IMR-90 (cell line): ENCODE data around the gene ZNRD2. TPM values are rescaled to one million over a fixed set of nuclear protein-coding genes. Genes with fewer than 3 reads are reported as not detected.

Source experiments
- ATAC-seq: fragments of 200-7000 bp; cut with Tn5 transposase; 2 replicates; pipeline ENCODE4 v1.9.1; 2020; ENCODE audit warnings: low read depth, mild to moderate bottlenecking, moderate library complexity
- BruUV-seq: library from RNA; stranded (reverse); fragments of 400-500 nt; replicated peaks from 2 replicates; lab custom pipeline; 2021; lab: Mats Ljungman, UMichigan
- CTCF ChIA-PET: fragments of 300-600 bp; formaldehyde crosslinking; extraction: SDS; loops from one replicate; lab custom pipeline; 2021; ENCODE audit warnings: antibody characterized with exemption; lab: Yijun Ruan, JAX
- POLR2A ChIA-PET: fragments of 300-600 bp; sonication (Branson Sonifier 250); formaldehyde crosslinking; loops from one replicate; lab custom pipeline; 2022; ENCODE audit warnings: antibody characterized with exemption; ENCODE audit not compliant: unreplicated experiment; lab: Charles Lee
- DNase-seq: peaks from one replicate; pipeline ENCODE4 v3.0.0; 2013
- H2AFZ ChIP-seq: replicated peaks from 2 replicates; pipeline ENCODE3; 2013; ENCODE audit warnings: low read length, mild to moderate bottlenecking; ENCODE audit not compliant: poor library complexity
- H2AK5ac ChIP-seq: 2 replicates; pipeline ENCODE4 v1.6.1; 2013; ENCODE audit warnings: low read depth, low read length, inconsistent platforms
- H2AK9ac ChIP-seq: replicated peaks from 2 replicates; pipeline ENCODE3; 2013; ENCODE audit warnings: mild to moderate bottlenecking, low read depth, low read length, moderate library complexity; ENCODE audit not compliant: poor library complexity
- H2BK120ac ChIP-seq: 2 replicates; pipeline ENCODE4 v1.6.1; 2013; ENCODE audit warnings: low read depth, low read length, inconsistent platforms
- H2BK15ac ChIP-seq: 3 replicates; pipeline ENCODE4 v1.6.1; 2013; ENCODE audit warnings: low read depth, low read length, inconsistent platforms
- H2BK20ac ChIP-seq: 2 replicates; pipeline ENCODE4 v1.6.1; 2013; ENCODE audit warnings: low read depth, mild to moderate bottlenecking, inconsistent platforms, low read length, moderate library complexity
- H2BK5ac ChIP-seq: 2 replicates; pipeline ENCODE4 v1.6.1; 2013; ENCODE audit warnings: mild to moderate bottlenecking, low read depth, low read length, inconsistent platforms; ENCODE audit not compliant: poor library complexity, severe bottlenecking
- H3K14ac ChIP-seq: replicated peaks from 2 replicates; pipeline ENCODE4 v1.6.1; 2013; ENCODE audit warnings: low read depth, low read length, inconsistent platforms
- H3K18ac ChIP-seq: 2 replicates; pipeline ENCODE4 v1.6.1; 2013; ENCODE audit warnings: low read depth, low read length, control low read depth
- H3K23ac ChIP-seq: 2 replicates; pipeline ENCODE4 v1.6.1; 2013; ENCODE audit warnings: low read depth, low read length, inconsistent platforms
- H3K27ac ChIP-seq: 2 replicates; pipeline ENCODE4 v1.5.1; 2013; ENCODE audit warnings: mild to moderate bottlenecking, control low read depth, low read length; ENCODE audit not compliant: insufficient read depth
- H3K27me3 ChIP-seq: 2 replicates; pipeline ENCODE4 v1.6.1; 2013; ENCODE audit warnings: low read length; ENCODE audit not compliant: control insufficient read depth, insufficient read depth
- H3K36me3 ChIP-seq: 2 replicates; pipeline ENCODE4 v1.6.1; 2013; ENCODE audit warnings: low read length, mixed read lengths; ENCODE audit not compliant: control insufficient read depth, insufficient read depth
- H3K4ac ChIP-seq: 2 replicates; pipeline ENCODE4 v1.6.1; 2013; ENCODE audit warnings: low read depth, low read length, inconsistent platforms
- H3K4me1 ChIP-seq: 2 replicates; pipeline ENCODE4 v1.6.1; 2013; ENCODE audit warnings: low read length, mixed read lengths; ENCODE audit not compliant: control insufficient read depth, insufficient read depth
- H3K4me2 ChIP-seq: 2 replicates; pipeline ENCODE4 v1.6.1; 2013; ENCODE audit warnings: low read depth, mild to moderate bottlenecking, control low read depth, low read length, moderate library complexity
- H3K4me3 ChIP-seq: 2 replicates; pipeline ENCODE4 v1.5.1; 2013; ENCODE audit warnings: low read depth, mild to moderate bottlenecking, control low read depth, low read length, moderate library complexity; ENCODE audit not compliant: insufficient read depth
- H3K56ac ChIP-seq: 2 replicates; pipeline ENCODE4 v1.6.1; 2013; ENCODE audit warnings: low read length, inconsistent platforms; ENCODE audit not compliant: insufficient read depth; ENCODE audit errors: extremely low read depth
- H3K79me1 ChIP-seq, 2 experiments: 2 replicates each; pipeline ENCODE4 v1.6.1; 2013; ENCODE audit warnings: low read length in 2 of 2, inconsistent platforms in 1 of 2, low read depth in 1 of 2
- H3K9ac ChIP-seq: 2 replicates; pipeline ENCODE4 v1.6.1; 2013; ENCODE audit warnings: low read depth, low read length, control low read depth
- H3K9me1 ChIP-seq: 2 replicates; pipeline ENCODE4 v1.6.1; 2013; ENCODE audit warnings: low read length, inconsistent platforms; ENCODE audit not compliant: insufficient read depth
- H3K9me3 ChIP-seq: 2 replicates; pipeline ENCODE4 v1.6.1; 2013; ENCODE audit warnings: low read length; ENCODE audit not compliant: control insufficient read depth, insufficient read depth
- H4K20me1 ChIP-seq: 2 replicates; pipeline ENCODE4 v1.6.1; 2013; ENCODE audit warnings: low read length, inconsistent platforms; ENCODE audit not compliant: insufficient read depth
- H4K5ac ChIP-seq: 2 replicates; pipeline ENCODE4 v1.6.1; 2013; ENCODE audit warnings: mild to moderate bottlenecking, low read depth, low read length, control low read depth
- H4K8ac ChIP-seq, 2 experiments: 2 replicates each; pipeline ENCODE4 v1.6.1; 2013; ENCODE audit warnings: low read depth in 2 of 2, low read length in 2 of 2, control low read depth in 1 of 2, inconsistent platforms in 1 of 2
- H4K91ac ChIP-seq: 2 replicates; pipeline ENCODE4 v1.6.1; 2013; ENCODE audit warnings: low read depth, low read length, inconsistent platforms; ENCODE audit not compliant: insufficient read depth
- MAFK ChIP-seq: IDR thresholded peaks from 2 replicates; pipeline ENCODE4 v1.6.1; 2012; ENCODE audit warnings: low read depth, low read length, improper control_type of control experiment
- RFX5 ChIP-seq: IDR thresholded peaks from 2 replicates; pipeline ENCODE4 v1.8.0; 2012; ENCODE audit warnings: low read depth, mild to moderate bottlenecking, low read length, moderate library complexity
- WGBS, 2 experiments: methylation state at CpG; one replicate each; pipeline versions ENCODE4 v1.1.5 to v1.1.7; 2013; ENCODE audit warnings: missing lambda C conversion rate in 2 of 2; ENCODE audit not compliant: insufficient read length in 1 of 2; ENCODE audit errors: extremely low coverage in 2 of 2; 5-methylcytosine and 5-hydroxymethylcytosine counted together
- dilution Hi-C: fragments of 300-500 bp; cut with HindIII; formaldehyde crosslinking; loops from one replicate; pipeline ENCODE4 v1.14.3; 2018; ENCODE audit warnings: low sequenced_read_pairs; ENCODE audit not compliant: unreplicated experiment
- in situ Hi-C: fragments of 300-500 bp; cut with MboI; formaldehyde crosslinking; loops from 3 replicates; pipeline ENCODE4 v1.14.3; 2019; ENCODE audit warnings: low sequenced_read_pairs, inconsistent platforms, mixed read lengths
- intact Hi-C: fragments of 100-400 bp; cut with micrococcal nuclease; formaldehyde crosslinking; loops from 2 replicates; pipeline ENCODE4 v1.10.0; 2022
- polyA plus RNA-seq, 3 experiments: library from polyadenylated mRNA; depleted of rRNA; stranded (reverse); fragments of >200 nt; gene quantifications; 2 replicates each; pipeline ENCODE4 v1.2.3, GENCODE V29; 2012; ENCODE audit warnings: low replicate concordance in 1 of 3
- total RNA-seq: library from RNA; depleted of rRNA; stranded (reverse); fragments of >200 nt; gene quantifications from 2 replicates; pipeline ENCODE4 v1.2.3, GENCODE V29; 2012

The ZNRD2 gene
- total and polyA plus RNA-seq, 2 of the 4 experiments (the other 2 are of a cell fraction) = 75.6 to 90.3 TPM

GRCh38 chr11:65591939-65592857 is 21.9 kb downstream of the ZNRD2 start:
- peaks cover 4% of the 10 kb centered on the region for H3K4me1 ChIP-seq
- no peak overlapping the region for H2BK20ac ChIP-seq
- no peak overlapping the region for H3K27ac ChIP-seq
- ATAC-seq = peak; percentile 18
- ChIA-PET POLR2A (interaction anchor here (0.5 to 0.6 kb wide), 2 partner anchors 191 to 226 kb away, joined by 3 to 6 read pairs; no protein-coding TSS in a partner anchor), CTCF (interaction anchor here (0.6 kb wide), 1 partner anchor 62 kb away, joined by 3 read pairs; no protein-coding TSS in a partner anchor)
- H4K91ac ChIP-seq = no peak overlapping the region
- no peaks in the 10 kb centered on the region for H3K27me3 ChIP-seq
- no peaks in the 10 kb centered on the region for H3K9me3 ChIP-seq
- no peaks in the 10 kb centered on the region for H3K9me1 ChIP-seq
- no peak overlapping the region for H3K4ac ChIP-seq
- dilution Hi-C loops = no loop called here
- H2AK9ac ChIP-seq = peak overlapping the region; percentile 55
- no peak overlapping the region for H4K5ac ChIP-seq
- no peak overlapping the region for H3K9ac ChIP-seq
- TF ChIP-seq RFX5 (no peak), MAFK (no peak)
- peak; percentile 44 for DNase-seq
- H3K4me2 ChIP-seq = no peak overlapping the region
- peaks cover 5% of the 10 kb centered on the region for H4K20me1 ChIP-seq
- WGBS, 2 experiments = 49% methylated on average over 79 of the region's 106 CpGs; no CpG with 5 or more reads in 1 of the 2 experiments
- H2BK5ac ChIP-seq = no peak overlapping the region
- no peak overlapping the region for H2BK15ac ChIP-seq
- H3K18ac ChIP-seq = no peak overlapping the region
- no peak overlapping the region for H2BK120ac ChIP-seq
- H2AFZ ChIP-seq = peak overlapping the region; percentile 81
- H3K4me3 ChIP-seq = no peak overlapping the region
- H3K36me3 ChIP-seq = peaks cover 18% of the 10 kb centered on the region; the same call in 1 of the 2 replicates
- in situ Hi-C loops = no loop called here
- H4K8ac ChIP-seq = no peak overlapping the region
- no peak overlapping the region for H3K14ac ChIP-seq
- TSS peak; percentile 81 for BruUV-seq
- no peak overlapping the region for H3K56ac ChIP-seq
- H2AK5ac ChIP-seq = no peak overlapping the region
- intact Hi-C loops = loop anchor here (2.0 kb wide), 1 partner anchor 15 kb away; the partner anchor contains the start of gene EHBP1L1
- H3K79me1 ChIP-seq = peaks cover 0 to 16% of the 10 kb centered on the region in 2 experiments; a peak in 1 of 4 replicates
- no peak overlapping the region for H3K23ac ChIP-seq
